ENCODE measurements around the gene HYAL2.

Gene HYAL2

GRCh38 chr3:50350527-50351322, 28.2 kb upstream of the HYAL2 start, which contains the start of the genes CYB561D2 and NPRL2:
CYB561D2 (plus strand) TSS chr3:50350862; CDS start chr3:50351434, 572 bp downstream.
NPRL2 (minus strand) TSS chr3:50350775; CDS start chr3:50350652, 123 bp downstream.
- DNase-seq (ENCODE audit: low read depth in 1 of 2, low spot score in 1 of 2): peak; percentile 99

GRCh38 chr3:50350213-50350526, 27.6 kb upstream of the HYAL2 start:
- DNase-seq (ENCODE audit: low read depth in 1 of 2, low spot score in 1 of 2): no peak

- peak; percentile 60 to 67 for DNase-seq (ENCODE audit: low read depth in 1 of 2, low spot score in 1 of 2)
These were observed 24.8 kb upstream of the HYAL2 start for GRCh38 chr3:50347187-50347813.

GRCh38 chr3:50345586-50346234, 23.2 kb upstream of the HYAL2 start, which contains the start of gene ZMYND10:
ZMYND10 (minus strand) TSS chr3:50345732; CDS start chr3:50345579, 153 bp downstream.
- peak; percentile 49 to 67 for DNase-seq (ENCODE audit: low read depth in 1 of 2, low spot score in 1 of 2)

GRCh38 chr3:50345008-50345407, 22.5 kb upstream of the HYAL2 start:
- no peak for DNase-seq (ENCODE audit: low read depth in 1 of 2, low spot score in 1 of 2)

GRCh38 chr3:50342813-50343633, 20.5 kb upstream of the HYAL2 start:
- no peak for DNase-seq (ENCODE audit: low read depth in 1 of 2, low spot score in 1 of 2)

GRCh38 chr3:50341996-50342650, 19.6 kb upstream of the HYAL2 start:
- DNase-seq (ENCODE audit: low read depth in 1 of 2, low spot score in 1 of 2): no peak

GRCh38 chr3:50341537-50341936, 19.0 kb upstream of the HYAL2 start:
- no peak for DNase-seq (ENCODE audit: low read depth in 1 of 2, low spot score in 1 of 2)

- DNase-seq (ENCODE audit: low read depth in 1 of 2, low spot score in 1 of 2): peak in 1 of 2 donors; percentile 47
These were observed 18.1 kb upstream of the HYAL2 start, which contains the start of gene RASSF1 for GRCh38 chr3:50340448-50341329. RASSF1 (minus strand) TSS chr3:50340836; CDS start chr3:50340805, 31 bp downstream.

GRCh38 chr3:50340147-50340447, 17.6 kb upstream of the HYAL2 start:
- DNase-seq (ENCODE audit: low read depth in 1 of 2, low spot score in 1 of 2): no peak

GRCh38 chr3:50339485-50340146, 17.1 kb upstream of the HYAL2 start:
- no peak for DNase-seq (ENCODE audit: low read depth in 1 of 2, low spot score in 1 of 2)

GRCh38 chr3:50338965-50339364, 16.4 kb upstream of the HYAL2 start:
- DNase-seq (ENCODE audit: low read depth in 1 of 2, low spot score in 1 of 2): no peak

- peak; percentile 82 to 91 for DNase-seq (ENCODE audit: low read depth in 1 of 2, low spot score in 1 of 2)
These were observed 14.8 kb upstream of the HYAL2 start for GRCh38 chr3:50337175-50337861.

GRCh38 chr3:50336452-50337174, 14.1 kb upstream of the HYAL2 start:
- no peak for DNase-seq (ENCODE audit: low read depth in 1 of 2, low spot score in 1 of 2)

GRCh38 chr3:50334339-50335075, 12.0 kb upstream of the HYAL2 start:
- no peak for DNase-seq (ENCODE audit: low read depth in 1 of 2, low spot score in 1 of 2)

GRCh38 chr3:50333744-50334328, 11.3 kb upstream of the HYAL2 start:
- no peak for DNase-seq (ENCODE audit: low read depth in 1 of 2, low spot score in 1 of 2)
